Adrenal gland (tissue), 12 donors: ENCODE measurements around the gene AGXT. TPM values are rescaled to one million over a fixed set of nuclear protein-coding genes. Genes with fewer than 3 reads are reported as not detected.

Experiments used
- DNase-seq, 7 donors: peaks; one replicate each; pipeline ENCODE4 v3.0.0-alpha.2; 2019 to 2020
- H3K27ac ChIP-seq, 5 donors: fragments of 200-600 bp; sonication (generic) in 4 of 5; 1 replicate in 3 of 5; 2 replicates in 2 of 5; pipeline versions ENCODE4 v1.5.1 to v1.8.0; 2016 to 2020; ENCODE audit warnings: mild to moderate bottlenecking in 1 of 5
- H3K27me3 ChIP-seq: fragments of 200-600 bp; 2 replicates; pipeline ENCODE4 v1.8.0; 2021
- H3K36me3 ChIP-seq, 2 donors: fragments of 200-600 bp; replicated peaks in 1 of 2; 1 replicate in 1 of 2; 2 replicates in 1 of 2; pipeline versions ENCODE4 v1.5.1 to v1.8.0; 2018 to 2022
- H3K4me1 ChIP-seq, 2 donors: fragments of 200-600 bp; replicated peaks in 1 of 2; 1 replicate in 1 of 2; 2 replicates in 1 of 2; pipeline versions ENCODE4 v1.5.1 to v1.8.0; 2018 to 2021
- H3K4me3 ChIP-seq, 4 donors: fragments of 200-600 bp; sonication (generic) in 3 of 4; one replicate each; pipeline ENCODE4 v1.5.1; 2016 to 2018
- H3K9me3 ChIP-seq, 3 donors: fragments of 200-600 bp; sonication (generic) in 1 of 3; replicated peaks in 1 of 3; 1 replicate in 2 of 3; 2 replicates in 1 of 3; pipeline versions ENCODE4 v1.5.1 to v1.8.0; 2016 to 2021
- POLR2A ChIP-seq, 2 donors: fragments of 450-650 bp; IDR thresholded peaks; one replicate each; pipeline ENCODE4 v1.6.1; 2017; ENCODE audit warnings: antibody characterized with exemption in 2 of 2, mild to moderate bottlenecking in 2 of 2, moderate library complexity in 1 of 2
- WGBS, 4 donors: extraction: QIAGEN DNeasy Blood & Tissue Kit in 2 of 4; methylation state at CpG; one replicate each; pipeline versions ENCODE4 v1.1.5 to v1.1.7; 2013 to 2017; 5-methylcytosine and 5-hydroxymethylcytosine counted together
- intact Hi-C, 2 donors: fragments of 100-400 bp; cut with DNase I; formaldehyde crosslinking; loops; one replicate each; pipeline versions ENCODE4 v1.14.1 to v1.15.0; 2022 to 2023
- polyA plus RNA-seq, 3 donors: library from polyadenylated mRNA; stranded (reverse); fragments of 200-250 nt in 2 of 3; fragments of 350-450 nt in 1 of 3; fragmentation: Illumina TruSeq in 1 of 3; extraction: RNeasy Lipid Tissue Mini Kit (QIAGEN cat#74804) in 1 of 3; gene quantifications; one replicate each; pipeline ENCODE4 v1.2.3, GENCODE V29; 2013 to 2014
- total RNA-seq, 9 donors: library from RNA; depleted of rRNA in 4 of 9; stranded (reverse); fragments of >200 nt in 4 of 9; fragments of 120-200 nt in 1 of 9; fragmentation: NEBNext Ultra II Directional in 1 of 9; extraction: Animal tissue kit (Norgen Biotek cat#: 25700) in 1 of 9; gene quantifications; one replicate each; pipeline versions ENCODE4 v1.1.0 to v1.2.4, GENCODE V29; 2013 to 2023
- TF ChIP-seq, protein P1 (sequence below), 6 experiments: fragments of 450-650 bp in 4 of 6; fragments of 200-600 bp in 2 of 6; sonication (generic) in 1 of 6; IDR thresholded peaks; 1 replicate in 5 of 6; 2 replicates in 1 of 6; pipeline versions ENCODE4 v1.5.1 to v1.8.0; 2016 to 2021; ENCODE audit warnings: antibody characterized with exemption in 6 of 6, mild to moderate bottlenecking in 2 of 6, moderate library complexity in 1 of 6
- donor health status: healthy with polysubstance abuse.
- donor health status: Bipolar disorder and iron deficiency.
- donor health status: DM: yes; HTN: yes; CAD: no.
- donor health status: DM: no; HTN: no; CAD: no.
- donor health status: DM: no; HTN: no; CAD: no.
- donor health status: DM: yes; HTN: yes; CAD: no.

Gene AGXT
- total and polyA plus RNA-seq, 12 donors = 0.14 to 1.2 (median 0.47) TPM; not detected in 3

DNA sequence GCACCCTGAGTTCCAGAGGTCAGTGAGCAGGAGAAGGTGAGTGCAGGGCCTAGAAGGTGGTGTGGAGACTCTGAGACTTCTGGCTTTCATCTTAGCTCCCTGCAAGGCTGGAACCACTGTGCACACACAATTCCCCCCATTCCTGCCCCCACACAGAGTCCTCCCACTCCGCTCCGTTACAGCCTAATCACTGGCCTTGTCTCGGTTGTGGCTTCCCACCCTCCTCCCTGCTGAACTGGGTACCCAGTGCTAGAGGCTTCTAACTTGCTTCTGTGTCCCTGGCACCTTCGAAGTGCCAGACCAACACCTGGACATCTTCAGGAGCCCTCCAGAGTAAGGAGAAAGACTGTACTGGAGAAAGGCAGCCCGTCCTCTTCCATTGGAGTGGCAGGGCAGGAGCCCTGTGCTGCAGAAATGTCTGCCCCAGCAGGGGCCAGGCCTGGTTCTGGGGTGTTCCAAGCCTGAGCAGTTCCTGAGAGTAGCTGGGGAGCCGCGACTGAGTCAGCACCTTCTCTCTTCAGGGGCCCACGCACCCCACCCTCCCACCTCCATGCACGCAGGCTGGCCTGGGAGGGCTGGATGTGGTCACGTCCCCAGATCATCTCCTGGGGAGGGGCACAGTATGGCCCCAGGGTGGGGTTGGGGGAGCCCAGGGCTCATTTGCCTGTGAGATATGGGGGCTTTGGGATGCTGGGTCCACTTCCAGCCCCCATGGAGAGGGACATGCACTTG, 60.9 kb downstream of the AGXT start:
- no peaks in the 10 kb centered on the region for H3K36me3 ChIP-seq
- H3K27me3 ChIP-seq = no peaks in the 10 kb centered on the region
- no peaks in the 10 kb centered on the region for H3K9me3 ChIP-seq
- TF ChIP-seq POLR2A (IDR thresholded peaks at IDR 0.05) = no peak
- TF ChIP-seq, protein P1, sequence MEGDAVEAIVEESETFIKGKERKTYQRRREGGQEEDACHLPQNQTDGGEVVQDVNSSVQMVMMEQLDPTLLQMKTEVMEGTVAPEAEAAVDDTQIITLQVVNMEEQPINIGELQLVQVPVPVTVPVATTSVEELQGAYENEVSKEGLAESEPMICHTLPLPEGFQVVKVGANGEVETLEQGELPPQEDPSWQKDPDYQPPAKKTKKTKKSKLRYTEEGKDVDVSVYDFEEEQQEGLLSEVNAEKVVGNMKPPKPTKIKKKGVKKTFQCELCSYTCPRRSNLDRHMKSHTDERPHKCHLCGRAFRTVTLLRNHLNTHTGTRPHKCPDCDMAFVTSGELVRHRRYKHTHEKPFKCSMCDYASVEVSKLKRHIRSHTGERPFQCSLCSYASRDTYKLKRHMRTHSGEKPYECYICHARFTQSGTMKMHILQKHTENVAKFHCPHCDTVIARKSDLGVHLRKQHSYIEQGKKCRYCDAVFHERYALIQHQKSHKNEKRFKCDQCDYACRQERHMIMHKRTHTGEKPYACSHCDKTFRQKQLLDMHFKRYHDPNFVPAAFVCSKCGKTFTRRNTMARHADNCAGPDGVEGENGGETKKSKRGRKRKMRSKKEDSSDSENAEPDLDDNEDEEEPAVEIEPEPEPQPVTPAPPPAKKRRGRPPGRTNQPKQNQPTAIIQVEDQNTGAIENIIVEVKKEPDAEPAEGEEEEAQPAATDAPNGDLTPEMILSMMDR (IDR thresholded peaks at IDR 0.05) = no peak
- H3K27ac ChIP-seq = no peak overlapping the region
- peaks cover 0 to 3% of the 10 kb centered on the region in 2 donors for H3K4me1 ChIP-seq
- H3K4me3 ChIP-seq = no peak overlapping the region
- intact Hi-C loops = no loop called here
- WGBS, 4 donors = 72 to 90% (median 76%) methylated on average over 6 to 10 of the region's 10 CpGs
- DNase-seq = peak in 4 of 7 donors; percentile 8 to 30 (median 10)

Other genes with a start within 250 kb of the AGXT start
- gene GPR35, start 243.3 kb upstream of the AGXT start, total RNA-seq = 1 to 10 TPM in 4 of 9 donors, under 1 TPM in 4, not detected in 1; 0.32 to 1.4 (median 0.99) TPM
- gene GPR35, start 243.3 kb upstream of the AGXT start, polyA plus RNA-seq = 1 to 10 TPM in 2 of 3 donors, under 1 TPM in 1; 0.07 to 5.7 (median 3.5) TPM
- gene AQP12B, start 185.9 kb upstream of the AGXT start, total RNA-seq = not detected
- under 1 TPM in 2 of 3 donors, not detected in 1; 0.07 to 0.48 TPM for gene AQP12B, start 185.9 kb upstream of the AGXT start, polyA plus RNA-seq
- gene AQP12A, start 177.0 kb upstream of the AGXT start, total RNA-seq = not detected
- gene AQP12A, start 177.0 kb upstream of the AGXT start, polyA plus RNA-seq = not detected
- 10 to 100 TPM in 4 of 9 donors, 1 to 10 TPM in 2, under 1 TPM in 3; 0.35 to 51.3 (median 2.7) TPM for gene KIF1A, start 48.6 kb upstream of the AGXT start, total RNA-seq
- 100 to 1,000 TPM in 1 of 3 donors, 10 to 100 TPM in 2; 11.0 to 106 (median 16.1) TPM for gene KIF1A, start 48.6 kb upstream of the AGXT start, polyA plus RNA-seq
- not detected for gene MAB21L4, start 27.3 kb downstream of the AGXT start, total RNA-seq
- under 1 TPM in 2 of 3 donors, not detected in 1; 0.10 to 0.32 TPM for gene MAB21L4, start 27.3 kb downstream of the AGXT start, polyA plus RNA-seq
- gene CROCC2, start 37.5 kb downstream of the AGXT start, total RNA-seq = under 1 TPM in 4 of 9 donors, not detected in 5; 0.07 to 0.65 (median 0.28) TPM
- under 1 TPM in 2 of 3 donors, not detected in 1; 0.07 to 0.32 TPM for gene CROCC2, start 37.5 kb downstream of the AGXT start, polyA plus RNA-seq
- gene SNED1, start 129.8 kb downstream of the AGXT start, total RNA-seq = 10 to 100 TPM in 8 of 9 donors, 1 to 10 TPM in 1; 6.3 to 59.5 (median 23.8) TPM
- gene SNED1, start 129.8 kb downstream of the AGXT start, polyA plus RNA-seq = 10 to 100 TPM in 2 of 3 donors, 1 to 10 TPM in 1; 3.1 to 27.5 (median 17.7) TPM
- 10 to 100 TPM; 24.6 to 39.2 (median 32.1) TPM for gene MTERF4, start 233.5 kb downstream of the AGXT start, total RNA-seq
- gene MTERF4, start 233.5 kb downstream of the AGXT start, polyA plus RNA-seq = 10 to 100 TPM; 17.4 to 39.0 (median 32.2) TPM